ENCODE data around the gene RIPK4. TPM values are rescaled to one million over a fixed set of nuclear protein-coding genes. Genes with fewer than 3 reads are reported as not detected.

Gene RIPK4
- total RNA-seq, 4 donors from 2014 or later = 0.91 to 1.7 (median 1.1) TPM

DNA sequence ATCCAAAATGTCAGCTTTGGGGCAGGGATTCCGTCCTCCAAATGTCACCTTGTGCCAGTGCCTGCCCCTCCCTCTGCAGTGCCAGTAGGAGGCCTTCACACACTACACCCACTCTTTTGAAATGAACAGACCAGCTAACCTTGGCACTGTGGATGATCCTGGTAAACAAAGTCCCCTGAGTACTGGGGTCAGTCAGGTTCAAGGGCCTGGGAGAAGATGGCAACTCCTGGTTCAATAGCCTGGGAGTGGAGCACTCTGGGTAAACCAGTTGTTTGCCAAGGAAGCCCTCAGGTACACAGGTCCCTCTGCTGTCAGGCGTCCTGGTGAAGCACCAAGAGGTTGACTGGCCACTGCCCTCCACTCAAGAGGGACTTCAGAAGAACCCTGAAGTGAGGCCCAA is 30.4 kb downstream of the RIPK4 start:
- WGBS = 91% methylated on average over 2 of the region's 2 CpGs
- TF ChIP-seq, protein P1, sequence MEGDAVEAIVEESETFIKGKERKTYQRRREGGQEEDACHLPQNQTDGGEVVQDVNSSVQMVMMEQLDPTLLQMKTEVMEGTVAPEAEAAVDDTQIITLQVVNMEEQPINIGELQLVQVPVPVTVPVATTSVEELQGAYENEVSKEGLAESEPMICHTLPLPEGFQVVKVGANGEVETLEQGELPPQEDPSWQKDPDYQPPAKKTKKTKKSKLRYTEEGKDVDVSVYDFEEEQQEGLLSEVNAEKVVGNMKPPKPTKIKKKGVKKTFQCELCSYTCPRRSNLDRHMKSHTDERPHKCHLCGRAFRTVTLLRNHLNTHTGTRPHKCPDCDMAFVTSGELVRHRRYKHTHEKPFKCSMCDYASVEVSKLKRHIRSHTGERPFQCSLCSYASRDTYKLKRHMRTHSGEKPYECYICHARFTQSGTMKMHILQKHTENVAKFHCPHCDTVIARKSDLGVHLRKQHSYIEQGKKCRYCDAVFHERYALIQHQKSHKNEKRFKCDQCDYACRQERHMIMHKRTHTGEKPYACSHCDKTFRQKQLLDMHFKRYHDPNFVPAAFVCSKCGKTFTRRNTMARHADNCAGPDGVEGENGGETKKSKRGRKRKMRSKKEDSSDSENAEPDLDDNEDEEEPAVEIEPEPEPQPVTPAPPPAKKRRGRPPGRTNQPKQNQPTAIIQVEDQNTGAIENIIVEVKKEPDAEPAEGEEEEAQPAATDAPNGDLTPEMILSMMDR (IDR thresholded peaks at IDR 0.05) = no peak
- TF ChIP-seq POLR2A (IDR thresholded peaks at IDR 0.05; ENCODE audit: low read depth) (no peak), POLR2AphosphoS5 (IDR thresholded peaks at IDR 0.05) (no peak), EP300 (IDR thresholded peaks at IDR 0.05) (no peak)
- Histone ChIP-seq H3K9me3 (peaks cover 0 to 27% (median 10%) of the 10 kb centered on the region in 4 donors), H3K4me3 (no peak overlapping the region), H3K27ac (replicated peaks in 1 of 4) (no peak overlapping the region), H3K4me1 (no peaks in the 10 kb centered on the region), H3K36me3 (no peaks in the 10 kb centered on the region), H3K27me3 (peaks cover 0 to 32% (median 0%) of the 10 kb centered on the region in 4 donors)
- intact Hi-C loops (cut with DNase I) = no loop called here
- no peak for DNase-seq (ENCODE audit: extremely low spot score)

DNA sequence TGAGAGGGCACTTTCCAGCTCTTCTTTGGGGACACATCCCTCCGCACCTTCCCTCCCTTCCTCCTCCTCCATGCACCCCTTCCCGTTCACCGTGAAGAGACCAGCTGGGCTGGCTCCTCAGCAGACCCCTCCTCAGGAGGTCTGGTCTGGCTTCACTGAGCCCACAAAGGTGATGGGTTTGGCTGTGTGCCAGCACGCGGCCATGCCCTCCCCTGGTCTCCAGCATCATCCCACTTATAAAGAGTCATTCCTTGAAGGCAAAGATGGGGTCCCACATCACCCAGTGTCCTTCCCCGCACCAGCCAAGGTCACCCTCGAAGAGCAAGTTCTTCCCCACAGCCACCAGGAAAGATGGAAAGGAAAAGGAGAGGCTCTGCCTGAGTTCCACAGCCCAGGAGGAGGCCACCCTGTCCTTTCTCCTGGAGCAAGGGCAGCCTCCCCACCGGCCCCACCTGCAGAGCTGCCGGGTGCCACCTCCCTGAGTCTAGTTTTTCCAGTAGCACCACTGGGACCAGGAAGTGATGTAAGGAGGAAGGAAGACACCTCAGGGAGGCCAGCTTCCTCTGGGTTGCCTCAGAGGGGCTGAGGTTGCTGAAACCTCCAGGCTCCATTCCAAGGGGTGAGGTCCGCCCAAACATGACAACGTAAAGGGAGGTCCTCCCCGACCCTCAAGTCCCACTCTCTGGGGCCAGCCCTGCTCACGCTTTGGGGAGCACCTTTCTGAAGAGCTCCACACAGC is 32.7 kb downstream of the RIPK4 start:
- 89% methylated on average over 12 of the region's 13 CpGs for WGBS
- DNase-seq (ENCODE audit: extremely low spot score) = no peak
- peaks cover 0 to 51% (median 0%) of the 10 kb centered on the region in 4 donors for H3K27me3 ChIP-seq
- no peak overlapping the region for H3K27ac ChIP-seq (replicated peaks in 1 of 4)
- H3K9me3 ChIP-seq = peaks cover 0 to 32% (median 11%) of the 10 kb centered on the region in 4 donors
- H3K4me1 ChIP-seq = no peaks in the 10 kb centered on the region
- intact Hi-C loops (cut with DNase I) = no loop called here
- H3K4me3 ChIP-seq = no peak overlapping the region
- H3K36me3 ChIP-seq = no peaks in the 10 kb centered on the region
- no peak for TF ChIP-seq EP300 (IDR thresholded peaks at IDR 0.05)
- TF ChIP-seq POLR2A (IDR thresholded peaks at IDR 0.05; ENCODE audit: low read depth) = no peak
- TF ChIP-seq, protein P1 (IDR thresholded peaks at IDR 0.05) = no peak
- no peak for TF ChIP-seq POLR2AphosphoS5 (IDR thresholded peaks at IDR 0.05)

DNA sequence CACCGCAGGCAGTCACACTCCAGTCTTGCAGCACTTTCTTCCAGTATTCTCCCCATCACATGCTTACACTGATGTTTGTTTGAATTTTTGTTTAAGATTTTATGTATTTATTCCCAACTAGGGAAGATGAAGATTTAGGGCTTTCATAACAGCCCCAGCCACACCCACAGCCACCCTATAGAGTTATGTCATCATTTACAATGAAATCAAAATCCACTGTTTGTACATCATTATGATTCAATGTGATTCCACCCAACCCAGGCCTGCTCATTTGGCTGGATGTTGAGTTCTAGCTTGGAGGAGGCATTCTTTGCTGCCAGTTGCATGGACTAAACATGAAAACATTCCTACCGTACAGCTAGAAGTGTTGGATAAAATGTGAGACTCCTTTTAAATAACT is 35.8 kb downstream of the RIPK4 start:
- DNase-seq (ENCODE audit: extremely low spot score) = no peak
- Histone ChIP-seq H3K4me3 (no peak overlapping the region), H3K27ac (replicated peaks in 1 of 4) (no peak overlapping the region), H3K4me1 (peaks cover 0 to 10% (median 9%) of the 10 kb centered on the region in 4 donors), H3K9me3 (peaks cover 0 to 22% (median 5%) of the 10 kb centered on the region in 4 donors), H3K27me3 (peaks cover 0 to 75% (median 0%) of the 10 kb centered on the region in 4 donors), H3K36me3 (no peaks in the 10 kb centered on the region)
- WGBS = 66% methylated on average over 2 of the region's 2 CpGs
- TF ChIP-seq EP300 (IDR thresholded peaks at IDR 0.05) (no peak), POLR2AphosphoS5 (IDR thresholded peaks at IDR 0.05) (no peak), POLR2A (IDR thresholded peaks at IDR 0.05; ENCODE audit: low read depth) (no peak)
- TF ChIP-seq, protein P1 (IDR thresholded peaks at IDR 0.05) = no peak
- intact Hi-C loops (cut with DNase I) = no loop called here

DNA sequence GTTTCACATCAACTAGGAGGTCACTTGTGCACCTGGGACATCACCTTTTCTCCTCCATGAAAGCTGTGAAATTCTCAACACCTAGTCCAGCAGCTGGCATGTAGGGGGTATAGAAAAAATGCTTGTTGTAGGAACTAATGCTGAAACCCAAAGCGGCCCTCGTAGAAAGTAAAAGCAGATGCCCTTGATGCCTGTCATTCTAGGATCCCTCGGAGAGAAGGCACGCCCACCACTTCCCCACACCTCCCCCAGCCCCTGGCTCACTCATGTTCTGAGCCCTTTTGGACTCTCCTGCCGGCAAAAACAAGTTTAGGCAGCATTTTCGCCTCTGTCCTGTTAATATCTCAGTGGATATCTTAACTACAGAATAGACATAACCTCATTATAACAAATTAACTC is 36.5 kb downstream of the RIPK4 start:
- no peak overlapping the region for H3K27ac ChIP-seq (replicated peaks in 1 of 4)
- 43% methylated on average over 6 of the region's 6 CpGs for WGBS
- DNase-seq (ENCODE audit: extremely low spot score) = no peak
- H3K9me3 ChIP-seq = peaks cover 0 to 22% (median 5%) of the 10 kb centered on the region in 4 donors
- no peaks in the 10 kb centered on the region for H3K36me3 ChIP-seq
- TF ChIP-seq POLR2A (IDR thresholded peaks at IDR 0.05; ENCODE audit: low read depth) (no peak), EP300 (IDR thresholded peaks at IDR 0.05) (no peak), POLR2AphosphoS5 (IDR thresholded peaks at IDR 0.05) (no peak)
- TF ChIP-seq, protein P1 (IDR thresholded peaks at IDR 0.05) = no peak
- no peak overlapping the region for H3K4me3 ChIP-seq
- H3K4me1 ChIP-seq = peaks cover 0 to 17% (median 15%) of the 10 kb centered on the region in 4 donors
- intact Hi-C loops (cut with DNase I) = no loop called here
- peaks cover 0 to 78% (median 3%) of the 10 kb centered on the region in 4 donors for H3K27me3 ChIP-seq

Measured in esophagus muscularis mucosa (tissue), 4 donors.